Natural killer cell (primary cell): ENCODE results near the gene AKR1C4. TPM values are rescaled to one million over a fixed set of nuclear protein-coding genes. Genes with fewer than 3 reads are reported as not detected.

ENCODE experiments used
- ATAC-seq, 3 donors: fragments of 150-1000 bp in 2 of 3; fragments of 200-7000 bp in 1 of 3; cut with Tn5 transposase; 1 replicate in 1 of 3; 2 replicates in 2 of 3; pipeline ENCODE4 v1.10.0; 2021; ENCODE audit warnings: mild to moderate bottlenecking in 2 of 3, moderate library complexity in 2 of 3
- DNase-seq, 2 donors: peaks; one replicate each; pipeline versions ENCODE4 v3.0.0 to v3.0.0-alpha.2; 2013 to 2021; ENCODE audit warnings: mixed read lengths in 1 of 2
- H3K27ac ChIP-seq: one replicate; pipeline ENCODE4 v1.5.1; 2013; ENCODE audit warnings: mild to moderate bottlenecking, low read length
- H3K27me3 ChIP-seq: one replicate; pipeline ENCODE4 v1.6.1; 2013; ENCODE audit warnings: low read length; ENCODE audit not compliant: control insufficient read depth, insufficient read depth
- H3K36me3 ChIP-seq: one replicate; pipeline ENCODE4 v1.6.1; 2013; ENCODE audit warnings: low read length; ENCODE audit not compliant: control insufficient read depth, insufficient read depth
- H3K4me1 ChIP-seq: one replicate; pipeline ENCODE4 v1.6.1; 2013; ENCODE audit warnings: low read length; ENCODE audit not compliant: control insufficient read depth, insufficient read depth
- H3K4me3 ChIP-seq: one replicate; pipeline ENCODE4 v1.5.1; 2013; ENCODE audit warnings: low read length
- H3K9me3 ChIP-seq: one replicate; pipeline ENCODE4 v1.6.1; 2013; ENCODE audit warnings: low read length; ENCODE audit not compliant: control insufficient read depth, insufficient read depth
- H3K27ac Mint-ChIP-seq, 2 donors: one replicate each; pipeline ENCODE4 v1.8.0; 2022; ENCODE audit warnings: mild to moderate bottlenecking in 2 of 2, mixed read lengths in 2 of 2, moderate library complexity in 1 of 2
- H3K27me3 Mint-ChIP-seq, 2 donors: one replicate each; pipeline ENCODE4 v1.8.0; 2022; ENCODE audit warnings: low read depth in 2 of 2, mixed read lengths in 2 of 2
- H3K36me3 Mint-ChIP-seq: one replicate; pipeline ENCODE4 v1.8.0; 2022; ENCODE audit warnings: mixed read lengths
- H3K4me1 Mint-ChIP-seq, 2 donors: one replicate each; pipeline ENCODE4 v1.8.0; 2022; ENCODE audit warnings: mixed read lengths in 2 of 2
- H3K4me3 Mint-ChIP-seq: one replicate; pipeline ENCODE4 v1.8.0; 2022; ENCODE audit warnings: mild to moderate bottlenecking, moderate library complexity, mixed read lengths
- H3K9me3 Mint-ChIP-seq, 2 donors: one replicate each; pipeline ENCODE4 v1.8.0; 2022; ENCODE audit warnings: mixed read lengths in 2 of 2
- WGBS: methylation state at CpG from one replicate; pipeline ENCODE4 v1.1.7; 2013; ENCODE audit warnings: missing lambda C conversion rate; ENCODE audit not compliant: insufficient coverage; 5-methylcytosine and 5-hydroxymethylcytosine counted together
- intact Hi-C: fragments of 100-400 bp; cut with micrococcal nuclease; formaldehyde crosslinking; loops from one replicate; pipeline ENCODE4 v1.14.2; 2022
- total RNA-seq, 4 donors: library from RNA; stranded (reverse); fragments of 120-200 nt in 1 of 4; gene quantifications; one replicate each; pipeline versions ENCODE4 v1.2.3 to v1.2.4, GENCODE V29; 2013 to 2022
- TF ChIP-seq, protein P1 (sequence below): fragments of 200-600 bp; IDR thresholded peaks from one replicate; pipeline ENCODE4 v1.8.0; 2022; ENCODE audit warnings: antibody characterized with exemption

Gene AKR1C4
- total RNA-seq, 3 donors from 2014 or later (not counting 1 experiment from before 2014, with no cell fraction given), result not detected

DNA sequence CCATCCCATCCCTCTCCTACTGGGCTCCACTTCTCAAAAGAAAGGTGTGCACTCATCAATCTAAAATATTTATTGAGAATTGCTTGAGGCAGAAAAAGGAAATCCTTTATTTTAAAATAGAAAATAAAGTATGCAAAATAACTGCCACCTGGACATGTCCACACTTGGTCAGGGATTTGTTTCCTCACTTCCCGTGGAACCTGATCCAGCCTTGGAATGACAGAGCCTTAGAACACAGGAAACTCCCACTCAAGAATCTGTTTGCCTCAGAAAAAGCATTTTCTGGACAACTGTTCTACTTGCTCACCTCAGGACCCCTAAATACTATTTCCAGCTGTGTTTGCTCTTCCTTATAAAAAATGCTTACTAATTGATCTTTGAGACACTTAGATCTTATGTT, 40.7 kb upstream of the AKR1C4 start:
- Mint-ChIP-seq H3K9me3 (no peaks in the 10 kb centered on the region), H3K36me3 (peaks cover 7% of the 10 kb centered on the region), H3K27ac (no peak overlapping the region), H3K27me3 (no peaks in the 10 kb centered on the region), H3K4me1 (no peaks in the 10 kb centered on the region), H3K4me3 (no peak overlapping the region)
- intact Hi-C loops, result no loop called here
- Histone ChIP-seq H3K9me3 (no peaks in the 10 kb centered on the region), H3K4me1 (no peaks in the 10 kb centered on the region), H3K4me3 (no peak overlapping the region), H3K36me3 (no peaks in the 10 kb centered on the region), H3K27ac (no peak overlapping the region), H3K27me3 (no peaks in the 10 kb centered on the region)
- TF ChIP-seq, protein P1, sequence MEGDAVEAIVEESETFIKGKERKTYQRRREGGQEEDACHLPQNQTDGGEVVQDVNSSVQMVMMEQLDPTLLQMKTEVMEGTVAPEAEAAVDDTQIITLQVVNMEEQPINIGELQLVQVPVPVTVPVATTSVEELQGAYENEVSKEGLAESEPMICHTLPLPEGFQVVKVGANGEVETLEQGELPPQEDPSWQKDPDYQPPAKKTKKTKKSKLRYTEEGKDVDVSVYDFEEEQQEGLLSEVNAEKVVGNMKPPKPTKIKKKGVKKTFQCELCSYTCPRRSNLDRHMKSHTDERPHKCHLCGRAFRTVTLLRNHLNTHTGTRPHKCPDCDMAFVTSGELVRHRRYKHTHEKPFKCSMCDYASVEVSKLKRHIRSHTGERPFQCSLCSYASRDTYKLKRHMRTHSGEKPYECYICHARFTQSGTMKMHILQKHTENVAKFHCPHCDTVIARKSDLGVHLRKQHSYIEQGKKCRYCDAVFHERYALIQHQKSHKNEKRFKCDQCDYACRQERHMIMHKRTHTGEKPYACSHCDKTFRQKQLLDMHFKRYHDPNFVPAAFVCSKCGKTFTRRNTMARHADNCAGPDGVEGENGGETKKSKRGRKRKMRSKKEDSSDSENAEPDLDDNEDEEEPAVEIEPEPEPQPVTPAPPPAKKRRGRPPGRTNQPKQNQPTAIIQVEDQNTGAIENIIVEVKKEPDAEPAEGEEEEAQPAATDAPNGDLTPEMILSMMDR, result no peak
- ATAC-seq, result no peak
- DNase-seq, result no peak
- 73% methylated on average over 1 of the region's 1 CpG for WGBS

DNA sequence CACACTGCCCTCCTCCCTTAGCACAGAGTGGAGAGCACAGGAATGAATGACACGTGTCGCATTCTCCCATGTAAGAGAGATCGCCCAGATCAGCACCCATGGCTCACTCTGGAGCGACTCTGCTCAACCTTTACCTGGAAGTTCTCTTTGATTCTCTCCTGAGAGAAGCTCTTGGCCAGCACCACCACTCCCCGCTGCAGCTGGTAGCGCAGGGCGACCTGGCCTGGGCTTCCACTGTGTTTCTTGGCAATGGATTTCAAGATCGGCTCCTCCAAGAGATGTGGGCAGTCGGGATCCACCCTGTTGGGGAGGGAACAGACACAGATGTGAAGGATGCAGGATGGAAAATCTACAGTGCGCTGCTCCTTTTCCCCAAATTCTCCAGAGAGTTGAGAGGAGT, 39.1 kb upstream of the AKR1C4 start:
- H3K4me3 ChIP-seq, result no peak overlapping the region
- TF ChIP-seq, protein P1, result no peak
- peaks cover 3% of the 10 kb centered on the region for H3K9me3 ChIP-seq
- Mint-ChIP-seq H3K36me3 (peaks cover 17% of the 10 kb centered on the region), H3K4me1 (no peaks in the 10 kb centered on the region), H3K27me3 (no peaks in the 10 kb centered on the region), H3K4me3 (no peak overlapping the region), H3K27ac (no peak overlapping the region), H3K9me3 (peaks cover 0 to 3% of the 10 kb centered on the region in 2 donors)
- 89% methylated on average over 10 of the region's 10 CpGs for WGBS
- no peaks in the 10 kb centered on the region for H3K36me3 ChIP-seq
- ATAC-seq, result no peak
- no peaks in the 10 kb centered on the region for H3K4me1 ChIP-seq
- intact Hi-C loops, result no loop called here
- H3K27ac ChIP-seq, result no peak overlapping the region
- no peak for DNase-seq
- H3K27me3 ChIP-seq, result no peaks in the 10 kb centered on the region

DNA sequence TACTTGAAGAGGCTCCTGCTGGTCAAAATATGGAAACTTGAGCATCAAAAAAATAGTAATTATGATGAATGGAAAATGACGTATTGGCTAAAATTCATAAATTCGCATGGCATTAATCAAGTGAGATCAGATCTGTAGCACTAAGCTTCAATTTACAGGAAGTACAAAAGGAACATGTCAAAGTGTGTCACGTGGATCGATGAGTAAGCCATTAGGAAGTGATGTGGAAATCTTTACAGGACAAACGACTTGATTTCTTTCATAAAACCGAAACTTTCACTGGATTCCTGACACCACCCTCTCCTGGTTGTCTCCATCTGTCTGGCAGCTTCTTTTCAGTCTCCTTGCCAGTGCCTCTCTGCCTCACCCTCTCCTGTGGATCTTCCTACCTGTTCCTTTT, 37.5 kb upstream of the AKR1C4 start:
- Histone ChIP-seq H3K4me3 (no peak overlapping the region), H3K27me3 (no peaks in the 10 kb centered on the region), H3K4me1 (no peaks in the 10 kb centered on the region), H3K27ac (no peak overlapping the region), H3K36me3 (no peaks in the 10 kb centered on the region), H3K9me3 (peaks cover 3% of the 10 kb centered on the region)
- TF ChIP-seq, protein P1, result no peak
- WGBS, result 84% methylated on average over 6 of the region's 6 CpGs
- intact Hi-C loops, result no loop called here
- no peaks in the 10 kb centered on the region for H3K27me3 Mint-ChIP-seq
- peaks cover 31% of the 10 kb centered on the region for H3K36me3 Mint-ChIP-seq
- peaks cover 0 to 12% of the 10 kb centered on the region in 2 donors for H3K9me3 Mint-ChIP-seq
- DNase-seq (no peak), ATAC-seq (no peak)
- no peak overlapping the region for H3K27ac Mint-ChIP-seq
- no peak overlapping the region for H3K4me3 Mint-ChIP-seq
- no peaks in the 10 kb centered on the region for H3K4me1 Mint-ChIP-seq

DNA sequence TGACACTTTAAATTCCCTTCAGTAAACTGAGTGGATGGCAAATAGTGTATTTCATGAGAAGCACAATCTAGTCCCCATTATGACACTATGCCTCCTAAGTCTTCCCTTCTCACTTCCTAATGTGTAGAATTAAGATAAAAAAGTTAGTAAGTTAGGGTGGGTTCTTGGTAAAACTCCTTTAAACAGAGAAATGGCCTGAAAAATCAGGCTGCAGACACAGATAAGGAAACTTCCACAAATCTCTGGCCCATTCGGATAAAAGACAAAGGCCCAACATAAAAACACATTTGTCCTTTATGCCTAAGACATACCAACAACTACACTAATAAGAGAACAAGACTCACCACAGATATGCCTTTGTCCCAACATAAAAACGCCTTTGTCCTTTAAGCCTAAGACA, 33.1 kb upstream of the AKR1C4 start:
- H3K4me3 Mint-ChIP-seq, result no peak overlapping the region
- Histone ChIP-seq H3K9me3 (peaks cover 17% of the 10 kb centered on the region), H3K27ac (no peak overlapping the region), H3K4me3 (no peak overlapping the region), H3K27me3 (no peaks in the 10 kb centered on the region), H3K36me3 (no peaks in the 10 kb centered on the region), H3K4me1 (no peaks in the 10 kb centered on the region)
- peaks cover 4 to 25% of the 10 kb centered on the region in 2 donors for H3K9me3 Mint-ChIP-seq
- intact Hi-C loops, result no loop called here
- DNase-seq (no peak), ATAC-seq (no peak)
- TF ChIP-seq, protein P1, result no peak
- whole genome bisulfite sequencing, result 62% methylated on average over 2 of the region's 2 CpGs
- H3K27ac Mint-ChIP-seq, result no peak overlapping the region
- H3K4me1 Mint-ChIP-seq, result peaks cover 0 to 6% of the 10 kb centered on the region in 2 donors
- peaks cover 60% of the 10 kb centered on the region for H3K36me3 Mint-ChIP-seq
- no peaks in the 10 kb centered on the region for H3K27me3 Mint-ChIP-seq
